Endothelial cell of umbilical vein (primary cell): ENCODE results near the gene SRPK2. TPM values are rescaled to one million over a fixed set of nuclear protein-coding genes. Genes with fewer than 3 reads are reported as not detected.

Source experiments
- BruUV-seq: library from RNA; stranded (reverse); fragments of 400-500 nt; replicated peaks from 2 replicates; lab custom pipeline; 2021; lab: Mats Ljungman, UMichigan
- CTCF ChIA-PET: fragments of 300-600, 350-600 bp; sonication (Branson Sonifier 250); formaldehyde crosslinking; loops from one replicate; lab custom pipeline; 2021; ENCODE audit warnings: antibody characterized with exemption, inconsistent platforms; lab: Charles Lee
- POLR2A ChIA-PET: fragments of 300-600, 350-600 bp; sonication (Branson Sonifier 250); formaldehyde crosslinking; loops from one replicate; lab custom pipeline; 2021; ENCODE audit warnings: antibody characterized with exemption, inconsistent platforms; lab: Charles Lee
- DNase-seq: peaks from one replicate; pipeline ENCODE4 v3.0.0-alpha.2; 2011; ENCODE audit warnings: low read depth, low spot score
- FAIRE-seq: peaks from 2 replicates; lab custom pipeline; 2011; peaks lifted over from hg19 to GRCh38; lab: Jason Lieb, UNC
- H2AFZ ChIP-seq: 2 replicates; pipeline ENCODE4 v1.6.0; 2012; ENCODE audit warnings: low read depth, low read length, control low read depth, inconsistent platforms
- H3K27ac ChIP-seq: 2 replicates; pipeline ENCODE4 v1.5.1; 2011; ENCODE audit warnings: low read depth, mild to moderate bottlenecking, control low read depth, low read length, moderate library complexity; ENCODE audit not compliant: insufficient read depth
- H3K27me3 ChIP-seq, 2 experiments: 2 replicates each; pipeline versions ENCODE4 v1.6.0 to v1.6.1; 2011; ENCODE audit warnings: low read length in 2 of 2, mixed read lengths in 1 of 2; ENCODE audit not compliant: control insufficient read depth in 2 of 2, insufficient read depth in 2 of 2
- H3K36me3 ChIP-seq, 2 experiments: 2 replicates in 1 of 2; 3 replicates in 1 of 2; pipeline ENCODE4 v1.5.1; 2011; ENCODE audit warnings: low read length in 2 of 2, mild to moderate bottlenecking in 1 of 2, moderate library complexity in 1 of 2; ENCODE audit not compliant: control insufficient read depth in 2 of 2, insufficient read depth in 2 of 2; ENCODE audit errors: extremely low read depth in 1 of 2
- H3K4me1 ChIP-seq: 3 replicates; pipeline ENCODE4 v1.5.1; 2011; ENCODE audit warnings: mild to moderate bottlenecking, low read length; ENCODE audit not compliant: control insufficient read depth, insufficient read depth; ENCODE audit errors: extremely low read depth
- H3K4me2 ChIP-seq: 2 replicates; pipeline ENCODE4 v1.6.1; 2011; ENCODE audit warnings: low read length, control low read depth, mixed read lengths; ENCODE audit not compliant: insufficient read depth
- H3K4me3 ChIP-seq, 3 experiments: fragments of 200-600 bp in 1 of 3; sonication (generic), shearing (Covaris generic) in 1 of 3; replicated peaks in 1 of 3; 2 replicates each; pipeline ENCODE4 v1.5.1; 2011 to 2016; ENCODE audit warnings: control low read depth in 3 of 3, low read length in 3 of 3, mild to moderate bottlenecking in 2 of 3, inconsistent platforms in 1 of 3, low read depth in 1 of 3, moderate library complexity in 1 of 3; ENCODE audit not compliant: insufficient read depth in 1 of 3
- H3K79me2 ChIP-seq: 2 replicates; pipeline ENCODE4 v1.6.0; 2012; ENCODE audit warnings: low read length, inconsistent platforms; ENCODE audit not compliant: control insufficient read depth, insufficient read depth
- H3K9ac ChIP-seq: replicated peaks from 2 replicates; pipeline ENCODE3; 2011; ENCODE audit warnings: low read length, control low read depth; ENCODE audit not compliant: insufficient read depth; ENCODE audit errors: extremely low read depth
- H3K9me1 ChIP-seq: replicated peaks from 3 replicates; pipeline ENCODE4 v1.6.0; 2011; ENCODE audit warnings: mild to moderate bottlenecking, low read length; ENCODE audit not compliant: control insufficient read depth, insufficient read depth; ENCODE audit errors: extremely low read depth
- H3K9me3 ChIP-seq: replicated peaks from 2 replicates; pipeline ENCODE4 v1.5.1; 2012; ENCODE audit warnings: low read length, inconsistent platforms; ENCODE audit not compliant: control insufficient read depth, insufficient read depth
- H4K20me1 ChIP-seq: replicated peaks from 2 replicates; pipeline ENCODE3; 2011; ENCODE audit warnings: mild to moderate bottlenecking, low read length; ENCODE audit not compliant: control insufficient read depth, insufficient read depth; ENCODE audit errors: extremely low read depth
- CTCF ChIP-seq, 2 donors: IDR thresholded peaks; 1 replicate in 1 of 2; 2 replicates in 1 of 2; pipeline ENCODE4 v1.5.1; 2011; ENCODE audit warnings: low read length in 2 of 2, mild to moderate bottlenecking in 2 of 2, moderate library complexity in 2 of 2, control low read depth in 1 of 2, inconsistent platforms in 1 of 2, low read depth in 1 of 2; ENCODE audit not compliant: insufficient read depth in 1 of 2; ENCODE audit errors: extremely low read depth in 1 of 2
- EZH2 ChIP-seq: IDR thresholded peaks from 2 replicates; pipeline ENCODE4 v1.6.1; 2012; ENCODE audit warnings: borderline replicate concordance, low read depth, mild to moderate bottlenecking, moderate library complexity, low read length, inconsistent platforms; ENCODE audit not compliant: severe bottlenecking
- FOS ChIP-seq: IDR thresholded peaks from 2 replicates; pipeline ENCODE4 v1.6.1; 2011; ENCODE audit warnings: mild to moderate bottlenecking, low read length, moderate library complexity, borderline replicate concordance; ENCODE audit not compliant: insufficient read depth
- GATA2 ChIP-seq: IDR thresholded peaks from 2 replicates; pipeline ENCODE4 v1.7.0; 2011; ENCODE audit warnings: low read depth, mild to moderate bottlenecking, moderate library complexity, mixed read lengths, low read length; ENCODE audit not compliant: insufficient read length, insufficient read depth
- JUN ChIP-seq: IDR thresholded peaks from 2 replicates; pipeline ENCODE4 v1.6.1; 2011; ENCODE audit warnings: borderline replicate concordance, low read depth; ENCODE audit not compliant: insufficient read length, insufficient read depth
- MAX ChIP-seq: IDR thresholded peaks from 2 replicates; pipeline ENCODE4 v1.6.1; 2011; ENCODE audit not compliant: insufficient read depth, insufficient read length
- MYC ChIP-seq: IDR thresholded peaks from one replicate; pipeline ENCODE4 v1.6.1; 2011; ENCODE audit warnings: mild to moderate bottlenecking, low read depth, low read length
- POLR2A ChIP-seq: IDR thresholded peaks from 2 replicates; pipeline ENCODE4 v1.6.1; 2012; ENCODE audit warnings: low read depth, mild to moderate bottlenecking, control low read depth, low read length
- POLR2AphosphoS5 ChIP-seq: IDR thresholded peaks from 2 replicates; pipeline ENCODE4 v1.6.1; 2012; ENCODE audit warnings: low read depth, mild to moderate bottlenecking, control low read depth, low read length, moderate library complexity; ENCODE audit not compliant: insufficient read depth
- dilution Hi-C: fragments of 300-500 bp; cut with MboI; formaldehyde crosslinking; loops from one replicate; pipeline ENCODE4 v1.15.0; 2019; ENCODE audit warnings: low sequenced_read_pairs; ENCODE audit not compliant: extremely low pct_ligation_motif_present
- intact Hi-C: fragments of 100-400 bp; cut with micrococcal nuclease; formaldehyde crosslinking; loops from one replicate; pipeline ENCODE4 v1.10.0; 2022
- polyA plus RNA-seq, 4 experiments: library from polyadenylated mRNA; depleted of rRNA in 3 of 4; stranded (reverse) in 3 of 4; unstranded in 1 of 4; fragments of >200 nt; gene quantifications; 2 replicates each; pipeline versions ENCODE4 v1.2.1 to v1.2.3, GENCODE V29; 2011 to 2012; ENCODE audit warnings: missing spikeins in 1 of 4
- total RNA-seq: library from RNA; stranded (reverse); gene quantifications from 2 replicates; pipeline ENCODE4 v1.2.3, GENCODE V29; 2021

SRPK2 gene
- total and polyA plus RNA-seq, 2 donors (not counting 3 experiments of a cell fraction or from before 2014, with no cell fraction given): 13.4 to 55.2 TPM

GRCh38 chr7:105105579-105105978 is 283.1 kb downstream of the SRPK2 start:
- POLR2A ChIA-PET: no interaction called here
- H3K27me3 ChIP-seq: no peaks in the 10 kb centered on the region
- H3K4me2 ChIP-seq: no peak overlapping the region
- H3K4me1 ChIP-seq: no peaks in the 10 kb centered on the region
- CTCF ChIA-PET: no interaction called here
- intact Hi-C loops (no loop called here), dilution Hi-C loops (no loop called here)
- DNase-seq (no peak), FAIRE-seq (no peak)
- TF ChIP-seq POLR2A: no peak
- TF ChIP-seq POLR2AphosphoS5: no peak
- no peak for TF ChIP-seq CTCF (IDR thresholded peaks at IDR 0.05; ENCODE audit: extremely low read depth in 1 of 2, insufficient read depth in 1 of 2, low read depth in 1 of 2, low read length in 2 of 2)
- TF ChIP-seq JUN: no peak
- TF ChIP-seq GATA2: no peak
- no peak for TF ChIP-seq MAX
- no peak for TF ChIP-seq EZH2
- TF ChIP-seq MYC: no peak
- no peak for TF ChIP-seq FOS
- no peaks in the 10 kb centered on the region for H3K9me1 ChIP-seq
- H3K27ac ChIP-seq: no peak overlapping the region
- H3K79me2 ChIP-seq: peaks cover 2% of the 10 kb centered on the region
- no peak overlapping the region for H3K4me3 ChIP-seq
- no peaks in the 10 kb centered on the region for H4K20me1 ChIP-seq
- no peak overlapping the region for H2AFZ ChIP-seq
- H3K9me3 ChIP-seq: no peaks in the 10 kb centered on the region
- no peak overlapping the region for H3K9ac ChIP-seq
- no TSS peak for BruUV-seq
- peaks cover 25 to 47% of the 10 kb centered on the region in 2 experiments for H3K36me3 ChIP-seq
